HG03565 (cell line): Measurements from ENCODE around the gene UBE2M.

Source experiments
- ATAC-seq: cut with Tn5 transposase; IDR thresholded peaks from one replicate; pipeline ENCODE4 v1.9.1; 2021; ENCODE audit warnings: mild to moderate bottlenecking, moderate library complexity; ENCODE audit not compliant: unreplicated experiment

The UBE2M gene

GRCh38 chr19:58555920-58556621 lies 2.3 kb downstream of the UBE2M start:
- no peak for ATAC-seq

- ATAC-seq, result no peak
These were observed 3.0 kb downstream of the UBE2M start for GRCh38 chr19:58555369-58555885.

- ATAC-seq, result no peak
These were observed 3.7 kb downstream of the UBE2M start, which contains the start of gene CHMP2A for GRCh38 chr19:58554494-58555368. TSS of gene CHMP2A (minus strand) at chr19:58555105. CDS start at chr19:58554212, 893 bp downstream.

- ATAC-seq, result no peak
These were observed 4.5 kb downstream of the UBE2M start for GRCh38 chr19:58553799-58554493.

- ATAC-seq, result no peak
These were observed 5.8 kb downstream of the UBE2M start for GRCh38 chr19:58552655-58553054.

GRCh38 chr19:58551577-58552471 lies 6.6 kb downstream of the UBE2M start:
- ATAC-seq, result no peak

- ATAC-seq, result no peak
These were observed 7.3 kb downstream of the UBE2M start for GRCh38 chr19:58551123-58551497.

GRCh38 chr19:58550362-58551122 lies 7.9 kb downstream of the UBE2M start:
- no peak for ATAC-seq

- no peak for ATAC-seq
These were observed 8.6 kb downstream of the UBE2M start for GRCh38 chr19:58549664-58550361.

GRCh38 chr19:58548859-58549663 lies 9.3 kb downstream of the UBE2M start:
- ATAC-seq, result no peak

- no peak for ATAC-seq
These were observed 10.8 kb downstream of the UBE2M start for GRCh38 chr19:58547323-58548312.

- no peak for ATAC-seq
These were observed 12.3 kb downstream of the UBE2M start for GRCh38 chr19:58546019-58546530.

- ATAC-seq, result no peak
These were observed 13.0 kb downstream of the UBE2M start for GRCh38 chr19:58545286-58546018.

- ATAC-seq, result peak; percentile 37
These were observed 13.7 kb downstream of the UBE2M start for GRCh38 chr19:58544591-58545285.

- ATAC-seq, result peak; percentile 73
These were observed 14.4 kb downstream of the UBE2M start, which contains the start of gene TRIM28 for GRCh38 chr19:58543826-58544590. TSS of gene TRIM28 (plus strand) at chr19:58544064. CDS start at chr19:58544758, 694 bp downstream.
